HG03095 (cell line): ENCODE data around the gene LGI2.
"Not testable (repeated sequence)": the region's sequence is repeated elsewhere in the genome, so short reads cannot be mapped to it uniquely, and the experiment has no call there.

ENCODE experiments used
- ATAC-seq: cut with Tn5 transposase; IDR thresholded peaks from one replicate; pipeline ENCODE4 v1.9.1; 2021; ENCODE audit warnings: moderate library complexity; ENCODE audit not compliant: unreplicated experiment

The LGI2 gene

GRCh38 chr4:25050370-25051078 lies 19.8 kb upstream of the LGI2 start:
- ATAC-seq, result no peak

GRCh38 chr4:25043548-25043947 lies 12.8 kb upstream of the LGI2 start:
- ATAC-seq, result no peak

DNA sequence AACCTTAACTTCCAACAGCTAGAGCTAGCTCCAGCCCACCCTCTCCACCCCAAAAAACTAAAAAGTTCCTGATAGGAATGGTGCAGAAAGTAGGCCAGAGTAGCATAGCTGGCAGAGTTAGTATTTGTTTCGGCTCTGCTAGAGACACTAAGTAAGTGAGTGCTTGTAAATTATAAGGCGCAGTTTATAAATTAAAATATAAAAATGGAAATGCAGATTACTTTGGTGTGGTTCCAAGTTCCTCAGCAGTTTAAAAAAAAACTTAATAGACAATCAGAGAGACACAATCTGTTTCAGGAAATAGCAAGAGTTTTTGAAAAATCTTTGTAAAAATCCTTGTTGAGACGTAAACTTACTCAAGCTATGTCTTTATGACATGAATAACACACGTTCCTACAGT lies 2.8 kb upstream of the LGI2 start:
- ATAC-seq, result no peak

GRCh38 chr4:25032126-25032525 lies 1.4 kb upstream of the LGI2 start:
- ATAC-seq, result no peak

GRCh38 chr4:25031077-25031621 lies 403 bp upstream of the LGI2 start:
- ATAC-seq, result no peak

DNA sequence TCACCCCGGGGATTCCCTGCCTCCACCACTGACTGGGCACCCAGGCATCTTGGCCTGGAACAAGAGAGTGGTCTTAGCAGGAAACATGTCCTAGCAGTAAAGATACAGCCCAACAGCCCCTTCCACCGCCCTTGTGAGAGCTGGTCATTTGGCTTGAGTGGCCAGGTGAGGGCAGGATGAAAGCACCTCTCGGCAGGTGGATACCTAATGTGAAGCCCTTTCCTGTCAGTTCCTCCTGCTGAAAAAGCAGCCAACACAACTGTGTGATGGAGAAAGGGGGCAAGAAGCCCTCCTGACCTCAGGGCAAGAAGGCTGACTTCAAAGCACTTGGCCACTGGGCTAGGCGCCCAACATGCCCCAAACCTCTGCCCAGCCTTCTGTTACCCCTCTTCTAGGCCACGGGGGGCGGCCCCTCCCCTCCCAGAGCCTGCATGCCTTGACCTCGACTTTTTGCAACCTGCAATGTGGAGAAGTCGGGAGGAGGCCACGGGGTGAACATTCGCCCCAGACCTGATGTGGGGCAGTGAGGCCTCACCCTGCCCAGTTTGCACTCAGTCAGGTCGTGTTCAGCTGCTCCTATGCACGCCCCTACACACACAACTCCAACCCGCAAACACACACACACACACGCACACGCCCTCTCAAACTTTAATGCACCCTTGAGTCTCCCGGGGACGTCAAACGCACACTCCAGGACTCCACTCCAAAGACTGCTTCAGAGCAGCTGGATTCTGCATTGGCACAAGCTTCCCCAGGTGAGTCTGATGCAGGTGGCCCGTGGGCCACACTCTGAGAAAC lies 1.1 kb downstream of the LGI2 start:
- no peak for ATAC-seq

DNA sequence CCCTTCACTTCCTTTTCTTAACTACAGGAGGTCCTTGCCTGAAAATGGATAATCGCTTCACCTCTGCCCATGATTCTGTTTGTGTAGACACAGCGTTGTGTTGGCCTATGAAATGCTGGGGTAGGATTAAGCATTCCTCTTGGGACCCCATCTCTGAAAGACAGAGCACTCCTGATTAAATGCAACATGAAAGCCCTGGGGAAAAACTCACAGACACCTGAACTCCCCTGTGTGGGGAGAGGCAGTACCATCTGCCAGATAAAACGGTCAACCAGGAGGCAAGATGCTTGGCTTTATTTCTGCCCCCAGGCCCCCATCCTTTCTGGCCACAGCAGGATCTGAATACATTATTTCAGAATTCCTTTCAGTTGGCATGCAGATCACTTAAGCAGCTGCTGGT lies 1.9 kb downstream of the LGI2 start:
- ATAC-seq, result no peak

DNA sequence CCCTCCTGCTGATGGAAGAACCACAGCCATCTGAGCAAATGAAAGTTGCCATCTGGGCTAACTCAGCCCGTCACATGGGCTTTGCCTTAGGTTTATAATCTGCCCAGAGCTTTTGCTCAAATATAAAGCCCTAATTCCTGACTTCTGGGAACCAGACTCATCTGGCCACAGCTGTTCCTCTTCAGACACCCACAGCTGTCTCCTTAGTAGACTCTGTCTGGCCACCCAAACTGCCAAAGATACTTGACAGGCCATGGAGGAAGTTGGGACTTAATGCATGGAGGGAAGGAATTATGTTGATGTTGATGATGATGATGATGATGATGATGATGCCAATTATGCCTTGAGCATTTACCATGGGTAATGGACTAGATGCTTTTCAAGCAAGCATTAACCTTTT lies 8.0 kb downstream of the LGI2 start:
- ATAC-seq, result no peak

DNA sequence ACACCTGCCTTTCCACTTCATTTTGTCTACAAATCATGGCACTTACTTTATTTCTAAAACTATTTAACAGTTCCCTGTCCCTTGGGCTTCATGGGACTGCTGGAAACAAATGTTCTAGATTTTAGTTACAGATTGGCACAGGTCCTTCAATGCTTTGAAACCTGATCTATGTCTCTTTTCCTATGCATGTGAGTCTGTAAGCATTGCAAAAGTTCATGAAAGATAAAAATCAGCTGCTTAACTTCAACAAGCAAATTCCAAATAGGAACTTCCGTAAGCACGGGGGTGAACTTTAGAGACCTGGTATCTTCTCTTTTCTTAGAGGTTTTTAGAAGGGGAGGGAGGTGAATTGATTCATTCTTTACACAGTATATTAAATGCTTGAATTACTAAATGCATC lies 9.5 kb downstream of the LGI2 start:
- ATAC-seq, result no peak

DNA sequence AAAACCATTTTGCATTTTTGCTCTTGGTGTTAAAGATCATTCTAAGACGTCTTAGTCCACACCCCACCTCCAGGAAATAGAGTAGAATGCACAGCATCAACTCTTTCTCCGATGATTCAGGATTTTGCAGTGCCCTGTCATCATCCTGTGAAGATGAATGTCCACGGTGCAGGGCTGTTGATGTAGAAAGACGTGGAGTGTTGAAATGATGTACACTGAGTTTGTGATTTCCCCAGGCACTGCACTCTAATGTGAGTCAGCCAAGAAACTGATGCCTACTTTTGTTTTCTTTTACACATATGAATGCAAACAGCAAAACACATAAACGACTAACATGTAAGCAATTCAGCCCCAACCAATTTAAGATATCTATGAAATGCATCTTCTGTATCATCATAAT lies 10.5 kb downstream of the LGI2 start:
- no peak for ATAC-seq

GRCh38 chr4:25019501-25019900 lies 11.2 kb downstream of the LGI2 start:
- ATAC-seq, result no peak

GRCh38 chr4:25015012-25015411 lies 15.7 kb downstream of the LGI2 start:
- no peak for ATAC-seq

DNA sequence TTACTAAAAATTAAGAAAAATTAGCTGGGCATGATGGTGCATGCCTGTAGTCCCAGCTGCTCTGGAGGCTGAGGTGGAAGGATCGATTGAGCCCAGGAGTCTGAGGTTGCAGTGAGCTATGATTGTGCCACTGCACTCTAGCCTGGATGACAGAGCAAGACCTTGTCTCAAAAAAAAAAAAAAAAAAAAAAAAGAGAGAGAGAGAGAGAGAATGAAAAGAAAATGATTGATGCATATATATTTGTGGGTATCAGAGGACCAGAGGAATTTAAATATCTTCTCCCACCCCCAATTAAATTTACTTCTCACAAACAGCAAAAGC lies 16.1 kb downstream of the LGI2 start:
- ATAC-seq, result not testable (repeated sequence)

- no peak for ATAC-seq
Measured at GRCh38 chr4:25013756-25014661, 16.7 kb downstream of the LGI2 start.

DNA sequence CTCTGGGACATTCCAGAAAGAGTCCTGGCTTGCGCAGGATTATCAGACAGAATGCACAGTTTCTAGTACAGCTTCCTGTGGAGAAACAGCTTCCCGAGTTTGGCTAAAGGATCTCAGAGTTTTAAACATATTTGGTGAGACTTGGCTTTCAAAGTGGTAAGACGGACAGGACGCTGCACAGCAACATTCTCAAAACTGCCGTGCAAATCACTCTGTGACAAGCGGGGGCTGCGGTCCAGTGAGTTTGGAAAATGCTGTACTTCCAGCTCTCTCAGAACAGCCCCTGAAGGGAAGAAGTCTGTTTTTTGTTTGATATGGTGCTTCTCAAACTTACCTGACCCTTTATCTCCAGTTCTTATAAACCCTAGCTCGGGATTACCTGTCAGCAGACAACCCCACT lies 18.1 kb downstream of the LGI2 start:
- ATAC-seq, result no peak

DNA sequence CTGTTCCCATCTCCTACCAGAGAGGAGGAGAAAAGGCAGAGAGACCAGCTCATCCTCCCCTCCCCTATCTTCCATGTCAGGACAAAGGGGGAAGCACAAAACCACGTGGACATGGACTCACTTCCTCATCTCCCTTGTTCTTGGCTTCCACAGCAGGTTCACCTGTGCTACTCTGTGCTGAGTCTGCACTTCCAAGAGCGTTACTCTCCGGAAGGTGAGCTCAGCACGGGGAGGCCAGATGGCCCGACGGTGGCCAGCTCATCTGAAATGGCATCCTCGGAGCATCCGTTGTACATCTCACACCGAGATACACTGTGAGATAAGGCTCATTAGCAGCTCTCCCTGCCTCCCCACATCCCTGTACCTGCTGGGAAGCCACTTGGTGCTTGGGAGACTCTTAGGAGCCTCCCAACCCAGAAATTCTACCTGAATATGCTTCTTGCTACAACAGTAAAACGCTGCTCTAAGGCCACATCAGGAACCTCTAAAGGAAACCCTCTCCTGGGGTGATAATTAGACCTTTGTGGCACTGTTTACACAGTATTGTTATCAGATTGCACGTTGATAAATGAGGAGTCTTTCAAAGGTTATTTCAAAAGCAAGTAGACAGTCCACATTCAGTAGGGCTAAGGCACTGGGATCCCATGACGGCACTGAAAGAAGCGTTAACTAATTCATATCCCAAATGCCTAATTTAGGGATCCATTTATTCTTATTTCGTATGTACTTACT lies 19.4 kb downstream of the LGI2 start:
- no peak for ATAC-seq

DNA sequence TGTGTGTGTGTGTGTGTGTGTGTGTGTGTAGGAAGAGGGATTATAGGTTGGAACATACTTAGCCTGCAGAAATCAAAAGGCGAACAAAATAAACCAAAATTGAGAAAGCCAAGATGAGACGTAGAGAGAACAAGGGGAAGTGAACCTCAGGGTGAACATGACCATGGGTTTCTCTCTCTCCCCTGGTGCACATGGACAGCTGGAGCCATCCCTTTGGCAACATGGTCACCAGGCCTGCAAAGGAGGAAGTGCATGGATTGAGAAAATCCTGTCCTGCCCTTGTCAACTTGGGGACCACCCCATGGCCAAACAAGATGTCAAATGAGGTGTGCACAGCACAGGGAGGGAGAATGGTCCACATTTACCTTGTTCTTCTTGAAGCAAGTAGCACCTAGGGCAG lies 23.1 kb downstream of the LGI2 start:
- no peak for ATAC-seq

GRCh38 chr4:25002681-25003080 lies 28.1 kb downstream of the LGI2 start:
- no peak for ATAC-seq

DNA sequence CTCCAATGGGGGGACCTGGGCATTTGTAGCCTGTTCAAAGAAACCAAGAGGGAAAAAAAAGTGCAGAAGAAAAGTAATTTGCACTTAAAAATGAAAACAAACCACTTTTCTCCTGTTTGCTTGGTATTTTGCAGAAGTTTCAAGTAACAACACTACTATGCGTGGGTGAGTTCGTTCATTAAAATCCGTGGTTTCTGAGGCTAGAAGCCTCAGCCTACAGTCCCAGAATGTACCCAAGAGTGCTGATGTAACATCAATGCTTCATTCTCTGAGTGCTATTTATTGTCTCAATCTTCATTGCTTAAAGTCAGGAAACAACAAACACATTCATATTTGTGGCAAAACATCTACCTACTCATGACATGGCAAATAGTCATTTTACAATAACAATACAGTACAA lies 29.2 kb downstream of the LGI2 start:
- ATAC-seq, result no peak

GRCh38 chr4:25000639-25001038 lies 30.1 kb downstream of the LGI2 start:
- ATAC-seq, result no peak
